WERI-Rb-1 (cell line): Measurements from ENCODE around the gene SPTBN5.

ENCODE experiments used
- DNase-seq: peaks from one replicate; pipeline ENCODE4 v3.0.0-alpha.2; 2020
- H3K27ac ChIP-seq: fragments of 250-450 bp; sonication (Bioruptor Pico); 2 replicates; pipeline ENCODE4 v1.5.1; 2020; ENCODE audit warnings: mild to moderate bottlenecking, moderate library complexity
- H3K27me3 ChIP-seq: fragments of 250-450 bp; sonication (Bioruptor Pico); 2 replicates; pipeline ENCODE4 v1.5.1; 2021; ENCODE audit warnings: mild to moderate bottlenecking, low read depth, moderate library complexity; ENCODE audit not compliant: insufficient read depth, severe bottlenecking
- H3K36me3 ChIP-seq: fragments of 250-450 bp; sonication (Bioruptor Pico); 2 replicates; pipeline ENCODE4 v1.5.1; 2020; ENCODE audit warnings: mild to moderate bottlenecking, moderate library complexity
- H3K4me3 ChIP-seq: 2 replicates; pipeline ENCODE4 v1.5.1; 2011; ENCODE audit warnings: low read depth, mild to moderate bottlenecking, control low read depth, low read length
- H3K9me3 ChIP-seq: fragments of 250-450 bp; sonication (Bioruptor Pico); 2 replicates; pipeline ENCODE4 v1.5.1; 2021; ENCODE audit warnings: mild to moderate bottlenecking, moderate library complexity; ENCODE audit not compliant: severe bottlenecking
- TF ChIP-seq, protein P1 (sequence below): IDR thresholded peaks from 2 replicates; pipeline ENCODE4 v1.5.1; 2011; ENCODE audit warnings: low read depth, mild to moderate bottlenecking, control low read depth, inconsistent platforms, low read length

The SPTBN5 gene

DNA sequence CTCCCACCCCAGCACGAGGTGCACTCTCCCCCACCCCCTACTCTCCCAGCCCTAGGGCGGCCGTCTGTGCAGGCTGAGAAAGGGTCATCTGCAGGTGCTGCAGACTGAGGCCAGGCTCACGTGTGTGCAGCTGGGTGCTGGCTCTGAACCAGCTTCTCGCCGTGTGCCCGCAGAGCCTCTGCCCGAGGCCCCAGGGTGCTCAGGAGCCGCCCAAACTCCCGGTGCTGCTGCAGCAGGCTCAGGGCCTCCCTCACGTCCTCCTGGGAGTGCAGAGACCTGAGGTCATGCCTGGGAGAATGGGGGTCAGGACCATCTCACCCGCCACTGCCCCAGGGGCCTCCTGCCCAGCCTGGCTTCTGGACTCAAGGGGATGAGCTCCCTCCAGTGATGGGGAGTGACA, 17.2 kb downstream of the SPTBN5 start:
- Histone ChIP-seq H3K27me3 (no peaks in the 10 kb centered on the region), H3K4me3 (no peak overlapping the region), H3K27ac (no peak overlapping the region), H3K9me3 (no peaks in the 10 kb centered on the region), H3K36me3 (no peaks in the 10 kb centered on the region)
- TF ChIP-seq, protein P1, sequence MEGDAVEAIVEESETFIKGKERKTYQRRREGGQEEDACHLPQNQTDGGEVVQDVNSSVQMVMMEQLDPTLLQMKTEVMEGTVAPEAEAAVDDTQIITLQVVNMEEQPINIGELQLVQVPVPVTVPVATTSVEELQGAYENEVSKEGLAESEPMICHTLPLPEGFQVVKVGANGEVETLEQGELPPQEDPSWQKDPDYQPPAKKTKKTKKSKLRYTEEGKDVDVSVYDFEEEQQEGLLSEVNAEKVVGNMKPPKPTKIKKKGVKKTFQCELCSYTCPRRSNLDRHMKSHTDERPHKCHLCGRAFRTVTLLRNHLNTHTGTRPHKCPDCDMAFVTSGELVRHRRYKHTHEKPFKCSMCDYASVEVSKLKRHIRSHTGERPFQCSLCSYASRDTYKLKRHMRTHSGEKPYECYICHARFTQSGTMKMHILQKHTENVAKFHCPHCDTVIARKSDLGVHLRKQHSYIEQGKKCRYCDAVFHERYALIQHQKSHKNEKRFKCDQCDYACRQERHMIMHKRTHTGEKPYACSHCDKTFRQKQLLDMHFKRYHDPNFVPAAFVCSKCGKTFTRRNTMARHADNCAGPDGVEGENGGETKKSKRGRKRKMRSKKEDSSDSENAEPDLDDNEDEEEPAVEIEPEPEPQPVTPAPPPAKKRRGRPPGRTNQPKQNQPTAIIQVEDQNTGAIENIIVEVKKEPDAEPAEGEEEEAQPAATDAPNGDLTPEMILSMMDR, result no peak
- DNase-seq, result no peak

DNA sequence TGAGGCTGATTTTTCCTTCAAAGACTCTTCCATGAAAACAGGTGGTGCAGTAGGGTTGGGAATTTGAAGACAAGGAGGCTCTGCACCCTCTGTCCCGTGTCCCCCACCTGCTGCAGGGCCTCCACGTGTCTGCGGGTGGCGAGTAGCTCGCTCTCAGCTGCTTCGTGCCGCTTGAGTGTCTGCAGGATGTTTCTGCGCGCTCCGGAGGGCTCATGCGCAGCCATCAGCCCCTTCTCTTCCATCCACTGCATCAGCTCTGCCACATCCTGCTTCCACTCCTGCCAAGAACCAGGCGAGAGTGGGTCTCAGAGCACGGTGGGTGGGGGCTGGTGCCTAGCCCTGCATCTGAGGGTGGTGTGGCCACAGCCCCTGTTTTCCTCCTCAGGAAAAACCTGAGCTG, 17.8 kb downstream of the SPTBN5 start:
- H3K27ac ChIP-seq, result no peak overlapping the region
- no peaks in the 10 kb centered on the region for H3K27me3 ChIP-seq
- no peaks in the 10 kb centered on the region for H3K9me3 ChIP-seq
- DNase-seq, result no peak
- TF ChIP-seq, protein P1, result no peak
- H3K4me3 ChIP-seq, result no peak overlapping the region
- H3K36me3 ChIP-seq, result no peaks in the 10 kb centered on the region

GRCh38 chr15:41874736-41875135, 19.1 kb downstream of the SPTBN5 start:
- Histone ChIP-seq H3K36me3 (no peaks in the 10 kb centered on the region), H3K4me3 (no peak overlapping the region), H3K9me3 (no peaks in the 10 kb centered on the region), H3K27me3 (no peaks in the 10 kb centered on the region), H3K27ac (no peak overlapping the region)
- TF ChIP-seq, protein P1, result no peak
- no peak for DNase-seq

GRCh38 chr15:41873711-41874110, 20.1 kb downstream of the SPTBN5 start:
- H3K4me3 ChIP-seq, result no peak overlapping the region
- no peaks in the 10 kb centered on the region for H3K9me3 ChIP-seq
- no peaks in the 10 kb centered on the region for H3K27me3 ChIP-seq
- H3K36me3 ChIP-seq, result no peaks in the 10 kb centered on the region
- TF ChIP-seq, protein P1, result no peak
- H3K27ac ChIP-seq, result no peak overlapping the region
- DNase-seq, result no peak

DNA sequence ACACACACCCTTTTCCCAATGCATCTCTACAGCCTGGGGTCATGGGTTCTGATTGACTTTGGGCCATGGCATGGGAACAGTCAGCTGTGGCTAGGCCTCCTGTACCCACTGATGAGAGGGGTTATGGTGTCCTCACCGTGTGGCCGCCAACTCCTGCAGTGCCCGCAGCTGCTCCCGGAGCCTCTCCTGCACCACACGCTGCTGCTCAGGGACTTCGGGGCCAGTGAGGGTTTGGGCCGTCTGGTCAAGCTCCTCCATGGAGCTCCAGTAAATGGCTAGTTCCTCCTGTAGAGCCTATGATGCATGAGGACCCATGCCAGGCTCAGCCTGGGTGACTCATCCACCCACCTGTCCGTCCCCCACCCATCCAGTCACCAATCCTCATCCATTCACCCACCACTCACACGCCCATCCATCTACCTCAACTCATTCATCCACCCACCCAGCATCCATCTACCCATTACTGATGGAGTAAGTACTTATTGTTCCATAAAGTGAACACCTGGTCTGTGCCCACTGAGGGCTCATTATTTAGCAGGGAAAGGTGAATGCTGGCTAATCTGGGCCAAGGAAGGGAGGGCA, 21.6 kb downstream of the SPTBN5 start:
- Histone ChIP-seq H3K4me3 (no peak overlapping the region), H3K36me3 (no peaks in the 10 kb centered on the region), H3K27ac (no peak overlapping the region), H3K27me3 (no peaks in the 10 kb centered on the region), H3K9me3 (no peaks in the 10 kb centered on the region)
- no peak for DNase-seq
- TF ChIP-seq, protein P1, result no peak

GRCh38 chr15:41871175-41871905, 22.5 kb downstream of the SPTBN5 start:
- DNase-seq, result no peak
- no peaks in the 10 kb centered on the region for H3K27me3 ChIP-seq
- H3K36me3 ChIP-seq, result no peaks in the 10 kb centered on the region
- H3K27ac ChIP-seq, result no peak overlapping the region
- H3K9me3 ChIP-seq, result no peaks in the 10 kb centered on the region
- TF ChIP-seq, protein P1, result no peak
- H3K4me3 ChIP-seq, result no peak overlapping the region
